ENCODE results near the gene NCAN. TPM values are rescaled to one million over a fixed set of nuclear protein-coding genes. Genes with fewer than 3 reads are reported as not detected.
A peak's percentile ranks its signal among the peaks of the same experiment; 100 is the strongest.

Gene NCAN
- polyA plus RNA-seq, 2 of the 4 experiments (the other 2 are of a cell fraction), result 0.03 to 0.05 TPM

- Histone ChIP-seq H3K9me3 (no peaks in the 10 kb centered on the region), H3K4me3 (no peak overlapping the region), H3K4me2 (no peak overlapping the region), H3K27ac (no peak overlapping the region), H3K4me1 (no peaks in the 10 kb centered on the region)
- ChIA-PET CTCF (no interaction called here), POLR2A (no interaction called here)
- DNase-seq (ENCODE audit: low read depth in 1 of 2, low spot score in 1 of 2) (no peak), ATAC-seq (no peak), FAIRE-seq (no peak)
- WGBS (ENCODE audit: missing lambda C conversion rate), result 70% methylated on average over 6 of the region's 10 CpGs
- no peak for TF ChIP-seq POLR2A (IDR thresholded peaks at IDR 0.05; ENCODE audit: low read length)
- no peak for TF ChIP-seq POLR2AphosphoS2 (conservative IDR thresholded peaks at IDR 0.05; ENCODE audit: low read length)
- TF ChIP-seq EHMT2 (IDR thresholded peaks at IDR 0.05; ENCODE audit: low read depth), result no peak
- TF ChIP-seq REST (IDR thresholded peaks at IDR 0.05), result no peak
- TF ChIP-seq, protein P1, sequence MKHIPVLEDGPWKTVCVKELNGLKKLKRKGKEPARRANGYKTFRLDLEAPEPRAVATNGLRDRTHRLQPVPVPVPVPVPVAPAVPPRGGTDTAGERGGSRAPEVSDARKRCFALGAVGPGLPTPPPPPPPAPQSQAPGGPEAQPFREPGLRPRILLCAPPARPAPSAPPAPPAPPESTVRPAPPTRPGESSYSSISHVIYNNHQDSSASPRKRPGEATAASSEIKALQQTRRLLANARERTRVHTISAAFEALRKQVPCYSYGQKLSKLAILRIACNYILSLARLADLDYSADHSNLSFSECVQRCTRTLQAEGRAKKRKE (CRISPR knock-in tag; IDR thresholded peaks at IDR 0.05; ENCODE audit: low read depth), result no peak
- TF ChIP-seq HOXB13 (CRISPR knock-in tag; IDR thresholded peaks at IDR 0.05; ENCODE audit: low read depth), result no peak
- TF ChIP-seq, protein P2, sequence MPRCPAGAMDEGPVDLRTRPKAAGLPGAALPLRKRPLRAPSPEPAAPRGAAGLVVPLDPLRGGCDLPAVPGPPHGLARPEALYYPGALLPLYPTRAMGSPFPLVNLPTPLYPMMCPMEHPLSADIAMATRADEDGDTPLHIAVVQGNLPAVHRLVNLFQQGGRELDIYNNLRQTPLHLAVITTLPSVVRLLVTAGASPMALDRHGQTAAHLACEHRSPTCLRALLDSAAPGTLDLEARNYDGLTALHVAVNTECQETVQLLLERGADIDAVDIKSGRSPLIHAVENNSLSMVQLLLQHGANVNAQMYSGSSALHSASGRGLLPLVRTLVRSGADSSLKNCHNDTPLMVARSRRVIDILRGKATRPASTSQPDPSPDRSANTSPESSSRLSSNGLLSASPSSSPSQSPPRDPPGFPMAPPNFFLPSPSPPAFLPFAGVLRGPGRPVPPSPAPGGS (IDR thresholded peaks at IDR 0.05), result no peak
- no peak for TF ChIP-seq HMGXB4 (CRISPR knock-in tag; IDR thresholded peaks at IDR 0.05; ENCODE audit: borderline replicate concordance)
- TF ChIP-seq, protein P3, sequence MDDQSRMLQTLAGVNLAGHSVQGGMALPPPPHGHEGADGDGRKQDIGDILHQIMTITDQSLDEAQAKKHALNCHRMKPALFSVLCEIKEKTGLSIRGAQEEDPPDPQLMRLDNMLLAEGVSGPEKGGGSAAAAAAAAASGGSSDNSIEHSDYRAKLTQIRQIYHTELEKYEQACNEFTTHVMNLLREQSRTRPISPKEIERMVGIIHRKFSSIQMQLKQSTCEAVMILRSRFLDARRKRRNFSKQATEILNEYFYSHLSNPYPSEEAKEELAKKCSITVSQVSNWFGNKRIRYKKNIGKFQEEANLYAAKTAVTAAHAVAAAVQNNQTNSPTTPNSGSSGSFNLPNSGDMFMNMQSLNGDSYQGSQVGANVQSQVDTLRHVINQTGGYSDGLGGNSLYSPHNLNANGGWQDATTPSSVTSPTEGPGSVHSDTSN (IDR thresholded peaks at IDR 0.05), result no peak
Observed at GRCh38 chr19:19268453-19269385, 57.0 kb downstream of the NCAN start.

GRCh38 chr19:19269952-19270694 is 58.4 kb downstream of the NCAN start:
- Histone ChIP-seq H3K9me3 (no peaks in the 10 kb centered on the region), H3K4me3 (no peak overlapping the region), H3K4me1 (no peaks in the 10 kb centered on the region), H3K27ac (no peak overlapping the region), H3K4me2 (no peak overlapping the region)
- CTCF ChIA-PET, result interaction anchor here (1.0 kb wide), 1 partner anchor 14 kb away, joined by 4 read pairs; no protein-coding TSS in a partner anchor
- WGBS (ENCODE audit: missing lambda C conversion rate), result 78% methylated on average over 10 of the region's 18 CpGs
- FAIRE-seq, result no peak
- no peak for DNase-seq (ENCODE audit: low read depth in 1 of 2, low spot score in 1 of 2)
- POLR2A ChIA-PET, result no interaction called here
- no peak for TF ChIP-seq CHD2 (IDR thresholded peaks at IDR 0.05; ENCODE audit: low read length, partially characterized antibody)
- TF ChIP-seq JUNB (IDR thresholded peaks at IDR 0.05), result no peak
- TF ChIP-seq POLR2AphosphoS2 (conservative IDR thresholded peaks at IDR 0.05; ENCODE audit: low read length), result no peak
- no peak for TF ChIP-seq NPAS2 (CRISPR knock-in tag; IDR thresholded peaks at IDR 0.05; ENCODE audit: borderline replicate concordance)
- no peak for TF ChIP-seq HOXB13 (CRISPR knock-in tag; IDR thresholded peaks at IDR 0.05; ENCODE audit: low read depth)
- TF ChIP-seq TFCP2L1 (CRISPR knock-in tag; IDR thresholded peaks at IDR 0.05), result no peak
- no peak for TF ChIP-seq HES2 (IDR thresholded peaks at IDR 0.05)
- peak in 1 of 2 experiments; percentile 15; a peak in 1 of 6 replicates for ATAC-seq
